ENCODE results near the gene VEGFB.

The VEGFB gene

GRCh38 chr11:64210301-64211020 is 23.9 kb upstream of the VEGFB start:
- no peak for DNase-seq

GRCh38 chr11:64211181-64211872 is 23.1 kb upstream of the VEGFB start:
- DNase-seq: no peak

GRCh38 chr11:64216879-64217278 is 17.5 kb upstream of the VEGFB start:
- no peak for DNase-seq

GRCh38 chr11:64218628-64219353 is 15.6 kb upstream of the VEGFB start:
- no peak for DNase-seq

- no peak for DNase-seq
Observed at GRCh38 chr11:64219354-64219684, 15.1 kb upstream of the VEGFB start.

- no peak for DNase-seq
Observed at GRCh38 chr11:64219755-64220154, 14.6 kb upstream of the VEGFB start.

GRCh38 chr11:64220271-64220670 is 14.1 kb upstream of the VEGFB start:
- DNase-seq: no peak

- DNase-seq: no peak
Observed at GRCh38 chr11:64220798-64221197, 13.6 kb upstream of the VEGFB start.

GRCh38 chr11:64222651-64223000 is 11.8 kb upstream of the VEGFB start:
- DNase-seq: no peak

- no peak for DNase-seq
Observed at GRCh38 chr11:64223001-64223651, 11.3 kb upstream of the VEGFB start.

GRCh38 chr11:64224151-64224890 is 10.1 kb upstream of the VEGFB start:
- DNase-seq: no peak

GRCh38 chr11:64224891-64225607 is 9.3 kb upstream of the VEGFB start:
- no peak for DNase-seq

- peak; percentile 57 to 94 (median 85) for DNase-seq
Observed at GRCh38 chr11:64225608-64226506, 8.5 kb upstream of the VEGFB start, which contains the start of the genes NUDT22 and TRPT1. Gene NUDT22 (plus strand): TSS chr11:64226274. CDS start chr11:64226653, 379 bp downstream. Gene TRPT1 (minus strand): TSS chr11:64226186. CDS start chr11:64225860, 326 bp downstream.

- DNase-seq: peak in 19 of 51 donors; percentile 25 to 64 (median 43)
Observed at GRCh38 chr11:64226507-64227051, 7.8 kb upstream of the VEGFB start.

- DNase-seq: no peak
Observed at GRCh38 chr11:64227405-64227956, 6.9 kb upstream of the VEGFB start.

GRCh38 chr11:64229090-64229743 is 5.2 kb upstream of the VEGFB start:
- DNase-seq: no peak

- DNase-seq: no peak
Observed at GRCh38 chr11:64229744-64230170, 4.6 kb upstream of the VEGFB start.
